Measurements from ENCODE around the gene FTO. TPM values are rescaled to one million over a fixed set of nuclear protein-coding genes. Genes with fewer than 3 reads are reported as not detected.

Gene FTO
- total and polyA plus RNA-seq, 3 donors from 2014 or later: 32.4 to 64.7 (median 50.3) TPM

GRCh38 chr16:54145881-54146280, 441.9 kb downstream of the FTO start:
- H3K27ac ChIP-seq: no peak overlapping the region
- no peaks in the 10 kb centered on the region for H3K27me3 ChIP-seq
- intact Hi-C loops (cut with DNase I; ENCODE audit: low total_unique reads): no loop called here
- H3K4me3 ChIP-seq: no peak overlapping the region
- H3K36me3 ChIP-seq (ENCODE audit: low read depth, missing control alignments): no peaks in the 10 kb centered on the region
- DNase-seq: no peak
- 69 to 99% methylated on average over 4 of the region's 4 CpGs for WGBS, 2 donors
- TF ChIP-seq CTCF (IDR thresholded peaks at IDR 0.05) (no peak), POLR2A (IDR thresholded peaks at IDR 0.05) (no peak)
- H3K4me1 ChIP-seq: no peaks in the 10 kb centered on the region
- H3K9me3 ChIP-seq: no peaks in the 10 kb centered on the region

- Histone ChIP-seq H3K36me3 (ENCODE audit: low read depth, missing control alignments) (no peaks in the 10 kb centered on the region), H3K4me3 (no peak overlapping the region), H3K9me3 (no peaks in the 10 kb centered on the region), H3K27me3 (no peaks in the 10 kb centered on the region), H3K4me1 (no peaks in the 10 kb centered on the region), H3K27ac (no peak overlapping the region)
- 93 to 96% methylated on average over 4 of the region's 4 CpGs for WGBS, 2 donors
- no peak for DNase-seq
- intact Hi-C loops (cut with DNase I; ENCODE audit: low total_unique reads): no loop called here
- no peak for TF ChIP-seq CTCF (IDR thresholded peaks at IDR 0.05)
- no peak for TF ChIP-seq POLR2A (IDR thresholded peaks at IDR 0.05)
These were observed 445.0 kb downstream of the FTO start for GRCh38 chr16:54148974-54149373.

- Histone ChIP-seq H3K9me3 (no peaks in the 10 kb centered on the region), H3K27ac (no peak overlapping the region), H3K27me3 (no peaks in the 10 kb centered on the region), H3K4me1 (no peaks in the 10 kb centered on the region), H3K4me3 (no peak overlapping the region), H3K36me3 (ENCODE audit: low read depth, missing control alignments) (no peaks in the 10 kb centered on the region)
- no peak for DNase-seq
- no peak for TF ChIP-seq POLR2A (IDR thresholded peaks at IDR 0.05)
- TF ChIP-seq CTCF (IDR thresholded peaks at IDR 0.05): no peak
- intact Hi-C loops (cut with DNase I; ENCODE audit: low total_unique reads): no loop called here
- WGBS, 2 donors: 65 to 91% methylated on average over 12 of the region's 12 CpGs
These were observed 446.9 kb downstream of the FTO start for GRCh38 chr16:54150861-54151260.

GRCh38 chr16:54152362-54153239, 448.6 kb downstream of the FTO start:
- Histone ChIP-seq H3K27ac (no peak overlapping the region), H3K4me1 (no peaks in the 10 kb centered on the region), H3K36me3 (ENCODE audit: low read depth, missing control alignments) (no peaks in the 10 kb centered on the region), H3K9me3 (no peaks in the 10 kb centered on the region), H3K4me3 (no peak overlapping the region), H3K27me3 (no peaks in the 10 kb centered on the region)
- DNase-seq: no peak
- TF ChIP-seq CTCF (IDR thresholded peaks at IDR 0.05): no peak
- TF ChIP-seq POLR2A (IDR thresholded peaks at IDR 0.05): no peak
- WGBS, 2 donors: 77 to 78% methylated on average over 19 of the region's 19 CpGs
- intact Hi-C loops (cut with DNase I; ENCODE audit: low total_unique reads): no loop called here

All from testis (tissue), 3 donors.